Keratinocyte (primary cell): ENCODE results near the gene TC2N. TPM values are rescaled to one million over a fixed set of nuclear protein-coding genes. Genes with fewer than 3 reads are reported as not detected.

ENCODE experiments used
- DNase-seq: peaks from one replicate; pipeline ENCODE4 v3.0.0-alpha.2; 2011; ENCODE audit warnings: low read depth, missing footprints, low spot score
- FAIRE-seq: peaks from 2 replicates; lab custom pipeline; 2011; peaks lifted over from hg19 to GRCh38; lab: Jason Lieb, UNC
- H2AFZ ChIP-seq: 2 replicates; pipeline ENCODE4 v1.6.0; 2012; ENCODE audit warnings: low read length, control low read depth, inconsistent platforms; ENCODE audit not compliant: control insufficient read depth
- H3K27ac ChIP-seq: 2 replicates; pipeline ENCODE4 v1.5.1; 2011; ENCODE audit warnings: low read length; ENCODE audit not compliant: control insufficient read depth, insufficient read depth
- H3K27me3 ChIP-seq: 3 replicates; pipeline ENCODE4 v1.6.0; 2011; ENCODE audit warnings: low read length; ENCODE audit not compliant: control insufficient read depth, insufficient read depth; ENCODE audit errors: extremely low read depth
- H3K36me3 ChIP-seq, 2 experiments: 2 replicates in 1 of 2; 3 replicates in 1 of 2; pipeline ENCODE4 v1.5.1; 2011; ENCODE audit warnings: low read length in 2 of 2, mild to moderate bottlenecking in 1 of 2; ENCODE audit not compliant: control insufficient read depth in 2 of 2, insufficient read depth in 2 of 2; ENCODE audit errors: extremely low read depth in 1 of 2
- H3K4me1 ChIP-seq: 3 replicates; pipeline ENCODE4 v1.5.1; 2011; ENCODE audit warnings: low read length; ENCODE audit not compliant: control insufficient read depth, insufficient read depth; ENCODE audit errors: extremely low read depth
- H3K4me2 ChIP-seq: 3 replicates; pipeline ENCODE4 v1.6.0; 2011; ENCODE audit warnings: low read depth, low read length; ENCODE audit not compliant: control insufficient read depth, insufficient read depth; ENCODE audit errors: extremely low read depth
- H3K4me3 ChIP-seq, 3 experiments: fragments of 200-600 bp in 1 of 3; sonication (generic) in 1 of 3; 2 replicates in 2 of 3; 3 replicates in 1 of 3; pipeline ENCODE4 v1.5.1; 2011 to 2016; ENCODE audit warnings: low read length in 3 of 3, mild to moderate bottlenecking in 3 of 3, control low read depth in 2 of 3, inconsistent platforms in 1 of 3, low read depth in 1 of 3, mixed read lengths in 1 of 3, mixed run types in 1 of 3, moderate library complexity in 1 of 3; ENCODE audit not compliant: control insufficient read depth in 2 of 3, insufficient read depth in 2 of 3; ENCODE audit errors: extremely low read depth in 1 of 3
- H3K79me2 ChIP-seq: 2 replicates; pipeline ENCODE4 v1.6.0; 2012; ENCODE audit warnings: low read length; ENCODE audit not compliant: control insufficient read depth, insufficient read depth
- H3K9ac ChIP-seq: 3 replicates; pipeline ENCODE4 v1.6.0; 2011; ENCODE audit warnings: low read length; ENCODE audit not compliant: control insufficient read depth, insufficient read depth; ENCODE audit errors: extremely low read depth
- H3K9me1 ChIP-seq: 3 replicates; pipeline ENCODE4 v1.6.0; 2011; ENCODE audit warnings: low read length; ENCODE audit not compliant: control insufficient read depth, insufficient read depth; ENCODE audit errors: extremely low read depth
- H3K9me3 ChIP-seq: 2 replicates; pipeline ENCODE4 v1.5.1; 2012; ENCODE audit warnings: low read depth, low read length; ENCODE audit not compliant: control insufficient read depth
- H4K20me1 ChIP-seq: 3 replicates; pipeline ENCODE4 v1.6.0; 2011; ENCODE audit warnings: low read length; ENCODE audit not compliant: control insufficient read depth, insufficient read depth; ENCODE audit errors: extremely low read depth
- EZH2 ChIP-seq: IDR thresholded peaks from one replicate; pipeline ENCODE4 v1.6.1; 2012; ENCODE audit warnings: inconsistent platforms, mild to moderate bottlenecking, low read length, moderate library complexity
- dilution Hi-C: fragments of 300-500 bp; cut with MboI; formaldehyde crosslinking; loops from one replicate; pipeline ENCODE4 v1.7.0; 2020; ENCODE audit warnings: low sequenced_read_pairs; ENCODE audit not compliant: extremely low pct_ligation_motif_present
- polyA plus RNA-seq, 5 experiments: library from polyadenylated mRNA; depleted of rRNA in 3 of 5; stranded (reverse) in 3 of 5; stranded (forward) in 1 of 5; unstranded in 1 of 5; fragments of >200 nt; gene quantifications; 1 replicate in 1 of 5; 2 replicates in 3 of 5; 3 replicates in 1 of 5; pipeline versions ENCODE4 v1.2.1 to v1.2.3, GENCODE V29; 2011 to 2012; ENCODE audit warnings: missing spikeins in 2 of 5, low read depth in 1 of 5, low replicate concordance in 1 of 5
- TF ChIP-seq, protein P1 (sequence below), 3 experiments: IDR thresholded peaks in 1 of 3; conservative IDR thresholded peaks in 1 of 3; optimal IDR thresholded peaks in 1 of 3; 2 replicates in 2 of 3; 3 replicates in 1 of 3; pipeline versions ENCODE3 to v1.5.1; 2011; ENCODE audit warnings: low read length in 3 of 3, mild to moderate bottlenecking in 3 of 3, moderate library complexity in 2 of 3, control low read depth in 1 of 3, inconsistent platforms in 1 of 3; ENCODE audit not compliant: insufficient read depth in 2 of 3; ENCODE audit errors: extremely low read depth in 1 of 3

Gene TC2N
- polyA plus RNA-seq, 1 donor (not counting 4 experiments of a cell fraction or from before 2014, with no cell fraction given) = 22.6 TPM

DNA sequence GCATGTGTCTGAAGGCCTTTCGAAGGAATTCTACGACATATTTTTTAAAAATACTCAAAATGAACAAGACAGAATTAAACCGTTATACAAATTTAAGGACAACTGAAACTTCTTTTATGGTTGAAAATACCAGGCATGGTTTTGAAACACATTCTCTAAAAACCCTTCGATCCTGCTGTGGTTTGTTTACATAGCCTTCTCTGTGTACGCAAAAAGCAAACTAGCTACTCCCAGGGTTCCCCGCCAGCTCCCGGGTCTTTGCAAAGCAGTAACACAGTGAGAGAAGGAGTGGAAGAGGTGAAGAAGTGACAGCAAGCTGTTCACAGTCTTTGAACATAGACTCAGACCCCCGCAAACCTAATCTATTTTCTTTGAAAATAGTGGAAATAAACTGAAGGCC lies 2.2 kb upstream of the TC2N start:
- no peaks in the 10 kb centered on the region for H3K36me3 ChIP-seq
- no peak overlapping the region for H3K9ac ChIP-seq
- no peak overlapping the region for H2AFZ ChIP-seq
- TF ChIP-seq, protein P1, sequence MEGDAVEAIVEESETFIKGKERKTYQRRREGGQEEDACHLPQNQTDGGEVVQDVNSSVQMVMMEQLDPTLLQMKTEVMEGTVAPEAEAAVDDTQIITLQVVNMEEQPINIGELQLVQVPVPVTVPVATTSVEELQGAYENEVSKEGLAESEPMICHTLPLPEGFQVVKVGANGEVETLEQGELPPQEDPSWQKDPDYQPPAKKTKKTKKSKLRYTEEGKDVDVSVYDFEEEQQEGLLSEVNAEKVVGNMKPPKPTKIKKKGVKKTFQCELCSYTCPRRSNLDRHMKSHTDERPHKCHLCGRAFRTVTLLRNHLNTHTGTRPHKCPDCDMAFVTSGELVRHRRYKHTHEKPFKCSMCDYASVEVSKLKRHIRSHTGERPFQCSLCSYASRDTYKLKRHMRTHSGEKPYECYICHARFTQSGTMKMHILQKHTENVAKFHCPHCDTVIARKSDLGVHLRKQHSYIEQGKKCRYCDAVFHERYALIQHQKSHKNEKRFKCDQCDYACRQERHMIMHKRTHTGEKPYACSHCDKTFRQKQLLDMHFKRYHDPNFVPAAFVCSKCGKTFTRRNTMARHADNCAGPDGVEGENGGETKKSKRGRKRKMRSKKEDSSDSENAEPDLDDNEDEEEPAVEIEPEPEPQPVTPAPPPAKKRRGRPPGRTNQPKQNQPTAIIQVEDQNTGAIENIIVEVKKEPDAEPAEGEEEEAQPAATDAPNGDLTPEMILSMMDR (optimal IDR thresholded peaks at IDR 0.05 in 1 of 3, IDR thresholded peaks at IDR 0.05 in 1 of 3, conservative IDR thresholded peaks at IDR 0.05 in 1 of 3; ENCODE audit: extremely low read depth in 1 of 3, insufficient read depth in 2 of 3, low read length in 3 of 3) = no peak
- TF ChIP-seq EZH2 = no peak
- no peak for DNase-seq
- dilution Hi-C loops = no loop called here
- no peaks in the 10 kb centered on the region for H3K79me2 ChIP-seq
- H3K4me2 ChIP-seq = no peak overlapping the region
- no peaks in the 10 kb centered on the region for H4K20me1 ChIP-seq
- peaks cover 7% of the 10 kb centered on the region for H3K27me3 ChIP-seq
- H3K4me3 ChIP-seq = no peak overlapping the region
- H3K4me1 ChIP-seq = peaks cover 6% of the 10 kb centered on the region
- no peak overlapping the region for H3K27ac ChIP-seq
- H3K9me1 ChIP-seq = no peaks in the 10 kb centered on the region
- no peak for FAIRE-seq
- no peaks in the 10 kb centered on the region for H3K9me3 ChIP-seq

DNA sequence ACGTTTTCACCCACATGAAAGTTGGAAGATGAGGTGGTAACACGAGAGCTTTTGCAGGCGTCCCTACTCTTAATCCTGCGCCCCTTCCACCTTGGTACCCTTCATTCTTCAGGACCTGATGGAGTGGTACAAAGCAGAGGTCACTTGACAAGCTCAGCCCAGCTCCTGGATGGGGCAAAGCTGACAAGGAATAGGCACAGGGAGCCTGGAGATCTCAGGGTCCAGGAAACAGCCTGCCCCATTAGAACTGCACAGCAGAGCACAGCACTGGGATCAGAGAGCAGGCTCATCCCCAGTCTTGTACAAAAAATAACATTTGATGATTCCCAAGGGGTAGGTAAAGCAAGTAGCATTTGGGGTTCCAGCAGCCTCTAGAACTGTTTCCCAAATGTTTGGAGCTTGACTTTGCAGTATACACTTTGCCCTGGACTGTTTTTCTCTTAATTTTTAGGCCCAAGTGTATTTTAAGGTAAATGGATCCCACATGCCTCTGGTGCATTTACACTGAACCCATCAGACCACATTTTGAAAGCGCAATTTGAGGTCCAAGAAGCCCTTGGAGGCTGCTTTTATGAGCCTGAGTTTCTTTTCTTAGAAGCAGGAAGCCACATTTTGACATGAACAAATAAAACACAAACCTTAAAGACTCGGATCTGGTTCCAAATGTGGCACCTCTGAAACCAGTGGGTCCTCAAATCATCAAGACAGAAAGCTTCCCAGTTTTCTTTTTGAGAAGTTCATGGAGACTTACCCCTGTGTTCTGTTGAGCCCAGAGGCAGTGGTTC lies 633 bp downstream of the TC2N start:
- Histone ChIP-seq H3K9me1 (no peaks in the 10 kb centered on the region), H4K20me1 (no peaks in the 10 kb centered on the region), H3K4me2 (no peak overlapping the region), H3K36me3 (no peaks in the 10 kb centered on the region), H2AFZ (no peak overlapping the region), H3K27me3 (no peaks in the 10 kb centered on the region), H3K27ac (no peak overlapping the region), H3K4me1 (no peaks in the 10 kb centered on the region), H3K79me2 (no peaks in the 10 kb centered on the region), H3K9ac (no peak overlapping the region), H3K4me3 (no peak overlapping the region), H3K9me3 (no peaks in the 10 kb centered on the region)
- FAIRE-seq (no peak), DNase-seq (no peak)
- TF ChIP-seq, protein P1 (optimal IDR thresholded peaks at IDR 0.05 in 1 of 3, IDR thresholded peaks at IDR 0.05 in 1 of 3, conservative IDR thresholded peaks at IDR 0.05 in 1 of 3; ENCODE audit: extremely low read depth in 1 of 3, insufficient read depth in 2 of 3, low read length in 3 of 3) = no peak
- TF ChIP-seq EZH2 = no peak
- dilution Hi-C loops = no loop called here
